GM19351 (cell line): ENCODE measurements around the gene OR8K5.
"Not testable (repeated sequence)": the region's sequence is repeated elsewhere in the genome, so short reads cannot be mapped to it uniquely, and the experiment has no call there.

Source experiments
- ATAC-seq: cut with Tn5 transposase; IDR thresholded peaks from one replicate; pipeline ENCODE4 v1.9.1; 2021; ENCODE audit warnings: mild to moderate bottlenecking, moderate library complexity; ENCODE audit not compliant: unreplicated experiment

Gene OR8K5, protein sequence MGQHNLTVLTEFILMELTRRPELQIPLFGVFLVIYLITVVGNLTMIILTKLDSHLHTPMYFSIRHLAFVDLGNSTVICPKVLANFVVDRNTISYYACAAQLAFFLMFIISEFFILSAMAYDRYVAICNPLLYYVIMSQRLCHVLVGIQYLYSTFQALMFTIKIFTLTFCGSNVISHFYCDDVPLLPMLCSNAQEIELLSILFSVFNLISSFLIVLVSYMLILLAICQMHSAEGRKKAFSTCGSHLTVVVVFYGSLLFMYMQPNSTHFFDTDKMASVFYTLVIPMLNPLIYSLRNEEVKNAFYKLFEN

DNA sequence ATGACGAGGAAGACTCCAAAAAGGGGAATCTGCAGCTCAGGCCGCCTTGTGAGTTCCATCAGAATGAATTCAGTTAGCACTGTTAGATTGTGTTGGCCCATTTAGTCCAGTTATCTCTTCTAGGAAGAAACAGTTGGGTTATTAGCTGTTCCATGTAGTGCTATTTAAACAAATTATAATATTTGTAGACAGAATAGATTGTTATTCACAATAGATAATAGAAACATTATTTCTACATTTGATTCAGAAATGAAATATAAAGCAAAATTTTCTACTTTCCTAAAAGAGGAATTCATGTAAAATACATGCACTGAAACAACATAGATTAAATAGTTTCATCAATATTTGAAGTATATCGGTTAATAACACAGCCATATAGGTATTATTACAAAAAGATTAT lies at the start of gene OR8K5:
Gene OR8K5 (minus strand): TSS at position 101 of the 400 bp plus-strand sequence. CDS start 0 bp downstream, at position 101.
- no peak for ATAC-seq

DNA sequence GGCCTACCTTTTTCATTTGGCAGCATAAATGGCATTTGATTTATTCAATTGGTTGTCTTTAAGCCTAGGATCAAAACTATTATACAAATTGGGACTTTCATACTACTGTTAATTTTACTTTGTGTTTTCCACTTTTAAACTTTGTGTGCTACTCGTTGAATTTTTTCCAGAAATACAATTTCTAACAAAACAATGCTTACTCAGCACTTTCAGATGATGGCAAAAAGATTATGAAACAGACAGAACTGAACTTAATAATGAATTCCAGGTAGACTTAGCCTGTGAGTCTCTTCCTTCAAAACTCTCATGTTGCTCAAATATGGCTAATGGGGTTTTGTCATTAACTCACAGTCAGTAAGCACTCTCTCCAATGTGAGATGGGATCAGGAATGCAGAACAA lies 47.7 kb upstream of the OR8K5 start:
- ATAC-seq, result no peak

DNA sequence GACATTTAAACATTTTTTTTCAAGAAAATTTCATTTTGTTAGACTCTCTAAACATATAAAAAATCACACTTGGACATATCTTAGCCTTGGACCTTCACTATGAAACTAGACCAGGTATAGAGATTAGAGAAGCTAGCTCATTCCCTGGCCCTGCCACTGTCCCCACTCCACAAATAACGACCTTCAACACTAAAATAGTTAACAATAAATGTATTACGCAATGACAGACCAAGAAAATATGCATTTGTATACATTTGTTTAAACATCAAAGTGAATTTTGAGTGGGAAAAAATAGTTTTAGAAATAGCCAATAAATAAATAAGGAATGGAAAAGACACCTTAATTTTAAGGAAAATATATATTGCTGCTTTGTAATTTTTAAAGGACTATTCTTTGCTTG lies 37.2 kb upstream of the OR8K5 start:
- no peak for ATAC-seq

DNA sequence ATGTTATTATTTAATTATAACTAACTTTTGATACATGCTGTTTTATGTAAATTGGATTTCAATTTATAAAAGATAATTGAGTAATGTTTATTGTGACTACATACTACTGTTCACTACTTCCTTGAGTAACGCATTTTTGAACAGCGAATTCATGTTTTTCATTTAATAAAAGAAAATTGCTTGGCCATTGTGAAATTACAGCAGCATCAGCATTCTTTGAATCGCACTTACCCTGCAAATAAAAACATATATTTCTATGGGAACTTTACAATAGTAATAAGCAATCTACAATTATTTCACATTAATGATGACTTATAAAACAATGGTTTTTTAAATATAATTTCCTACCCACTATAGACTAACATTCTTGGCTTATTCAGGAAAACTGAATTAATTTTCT lies 36.6 kb upstream of the OR8K5 start:
- no peak for ATAC-seq

DNA sequence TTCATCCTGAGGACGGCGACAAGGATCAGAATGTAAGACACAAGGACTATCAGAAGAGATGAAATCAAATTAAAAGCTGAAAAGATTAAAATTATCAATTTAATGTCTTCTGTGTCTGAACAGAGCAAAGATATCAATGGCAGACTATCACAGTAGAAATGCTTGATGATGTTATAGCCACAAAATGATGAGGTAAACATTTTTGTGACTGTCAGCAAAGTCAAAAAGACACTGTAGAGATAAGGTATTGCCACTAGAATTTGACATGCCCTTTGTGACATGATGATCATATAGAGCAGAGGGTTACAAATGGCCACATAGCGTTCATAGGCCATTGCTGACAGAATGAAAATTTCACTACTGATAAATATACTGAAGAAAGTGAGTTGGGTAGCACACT lies 28.5 kb upstream of the OR8K5 start:
- no peak for ATAC-seq

DNA sequence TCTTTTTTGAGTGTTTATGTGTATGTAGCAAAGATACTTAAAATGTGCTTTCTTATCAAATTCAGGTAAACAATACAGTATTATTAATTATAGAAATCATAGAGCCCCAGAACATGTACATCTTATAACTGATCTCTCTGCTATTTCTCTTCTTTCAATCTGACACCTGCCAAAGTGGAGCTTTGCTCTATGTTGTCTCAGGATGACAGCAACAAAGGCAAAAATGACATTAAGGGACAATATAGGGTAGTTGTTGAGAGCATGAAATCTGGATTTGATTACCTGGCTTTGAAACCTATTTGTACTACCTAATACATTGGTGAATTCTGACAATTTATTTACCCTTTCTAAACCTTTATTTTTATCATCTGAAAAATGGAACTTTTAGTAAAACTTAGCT lies 23.3 kb upstream of the OR8K5 start:
- no peak for ATAC-seq

DNA sequence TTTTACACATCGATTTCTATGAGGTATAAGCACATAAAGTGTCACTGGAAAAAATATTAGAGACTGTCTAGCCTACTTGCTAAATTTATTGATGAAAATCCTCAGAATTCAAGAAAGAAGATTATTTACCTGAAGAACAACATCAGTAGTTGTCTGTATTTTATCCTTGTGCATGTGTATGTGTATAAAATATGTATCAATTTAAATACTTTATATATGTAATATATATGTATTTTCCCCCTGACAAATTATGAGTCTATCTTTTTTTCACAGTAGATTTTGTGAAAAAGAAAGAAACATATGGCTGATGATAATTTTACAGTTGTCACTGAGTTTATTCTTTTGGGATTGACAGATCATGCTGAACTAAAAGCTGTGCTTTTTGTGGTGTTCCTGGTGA lies 16.2 kb upstream of the OR8K5 start, which contains the start of gene OR5J2:
Gene OR5J2 (plus strand): TSS at position 301 of the 400 bp plus-strand sequence. CDS start 0 bp downstream, at position 301.
- ATAC-seq, result no peak

DNA sequence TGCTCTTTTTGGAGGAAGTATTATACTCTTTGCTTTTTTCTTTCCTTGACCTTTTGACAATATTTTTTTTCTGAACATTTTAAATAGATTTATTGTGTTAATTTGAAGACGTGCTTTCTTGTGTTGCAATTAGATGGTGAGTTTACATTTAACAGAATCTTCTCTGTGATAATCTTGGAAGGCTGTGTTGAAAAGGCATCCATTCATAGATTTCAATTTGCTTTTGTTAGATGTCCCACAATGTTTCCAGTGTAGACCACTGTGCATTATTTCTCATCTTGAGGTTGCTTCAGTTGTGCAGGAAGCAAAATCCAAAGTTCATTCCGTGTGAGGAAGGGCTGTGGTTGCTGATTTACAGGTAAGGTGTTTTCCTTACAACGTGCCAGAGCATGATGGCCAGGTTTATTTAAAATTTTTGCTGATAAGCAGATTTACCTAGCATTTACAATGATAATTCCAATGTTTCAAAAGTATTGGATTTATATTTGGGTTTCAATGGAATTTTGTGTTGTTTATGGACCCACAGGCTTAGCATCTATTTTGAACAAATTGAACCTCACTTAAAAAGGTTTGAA lies 12.2 kb upstream of the OR8K5 start:
- no peak for ATAC-seq

DNA sequence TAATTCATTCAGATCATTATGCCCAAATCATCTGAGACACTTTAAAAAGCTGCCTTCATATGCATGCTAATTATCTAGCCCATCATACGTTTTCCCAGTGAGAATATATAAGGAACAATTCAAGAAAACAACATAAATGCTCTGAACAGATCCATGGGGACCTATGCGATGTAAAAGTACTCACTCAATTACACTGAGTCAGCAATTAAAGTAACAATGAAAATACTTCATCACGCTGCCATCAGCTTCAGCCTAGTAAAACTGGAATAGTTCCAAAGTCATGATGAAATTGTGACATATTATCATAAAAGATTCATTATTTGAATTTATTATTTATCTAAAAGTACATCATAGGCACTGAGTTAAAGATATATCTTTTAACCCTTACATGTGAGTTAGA lies 3.7 kb upstream of the OR8K5 start:
- ATAC-seq, result no peak

DNA sequence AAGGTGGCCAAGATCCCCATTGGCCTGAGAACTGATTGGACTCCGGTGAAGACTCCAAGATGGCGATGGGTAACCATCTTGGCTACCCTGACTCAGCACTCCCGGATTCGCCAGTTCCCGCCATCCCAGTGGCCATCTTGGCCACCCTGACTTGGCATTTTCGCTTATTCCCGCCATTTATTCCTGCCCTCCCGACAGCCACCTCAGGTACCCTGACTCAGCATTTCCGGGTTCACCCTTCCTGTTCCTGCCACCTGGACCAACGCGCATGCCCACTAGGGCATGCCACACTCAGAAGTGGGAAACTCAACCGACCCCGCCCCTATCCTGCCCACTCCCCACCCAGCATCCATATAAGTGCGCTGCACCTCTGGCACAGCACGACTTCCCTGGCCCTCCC lies 7.8 kb downstream of the OR8K5 start:
- ATAC-seq, result no peak

DNA sequence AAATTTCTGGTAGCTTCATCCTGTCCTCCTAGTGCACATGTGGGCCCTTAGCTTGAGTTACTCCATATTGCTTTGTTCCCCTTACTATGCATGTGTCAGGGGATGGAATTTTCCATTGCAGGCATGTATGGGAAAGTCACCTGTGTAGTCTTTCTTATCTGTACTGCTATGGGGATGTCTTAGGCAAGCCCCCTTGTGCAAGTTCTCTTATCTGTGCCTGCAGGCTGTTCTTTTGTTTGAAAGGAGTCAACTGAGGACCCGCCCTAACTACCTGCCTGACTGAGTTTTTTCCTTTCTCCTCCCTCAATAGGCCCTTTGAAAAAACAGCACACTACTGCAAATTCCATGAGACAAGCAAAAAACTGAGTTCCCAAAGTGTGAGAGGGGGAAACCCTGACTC lies 8.7 kb downstream of the OR8K5 start:
- ATAC-seq, result no peak

DNA sequence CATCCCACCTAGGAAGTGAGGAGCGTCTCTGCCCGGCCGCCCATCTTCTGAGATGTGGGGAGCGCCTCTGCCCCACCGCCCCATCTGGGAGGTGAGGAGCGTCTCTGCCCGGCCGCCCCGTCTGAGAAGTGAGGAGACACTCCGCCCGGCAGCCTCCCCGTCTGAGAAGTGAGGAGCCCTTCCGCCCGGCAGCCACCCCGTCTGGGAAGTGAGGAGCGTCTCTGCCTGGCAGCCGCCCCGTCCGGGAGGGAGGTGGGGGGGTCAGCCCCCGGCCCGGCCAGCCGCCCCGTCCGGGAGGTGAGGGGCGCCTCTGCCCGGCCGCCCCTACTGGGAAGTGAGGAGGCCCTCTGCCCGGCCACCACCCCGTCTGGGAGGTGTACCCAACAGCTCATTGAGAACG lies 16.4 kb downstream of the OR8K5 start:
- ATAC-seq, result not testable (repeated sequence)

DNA sequence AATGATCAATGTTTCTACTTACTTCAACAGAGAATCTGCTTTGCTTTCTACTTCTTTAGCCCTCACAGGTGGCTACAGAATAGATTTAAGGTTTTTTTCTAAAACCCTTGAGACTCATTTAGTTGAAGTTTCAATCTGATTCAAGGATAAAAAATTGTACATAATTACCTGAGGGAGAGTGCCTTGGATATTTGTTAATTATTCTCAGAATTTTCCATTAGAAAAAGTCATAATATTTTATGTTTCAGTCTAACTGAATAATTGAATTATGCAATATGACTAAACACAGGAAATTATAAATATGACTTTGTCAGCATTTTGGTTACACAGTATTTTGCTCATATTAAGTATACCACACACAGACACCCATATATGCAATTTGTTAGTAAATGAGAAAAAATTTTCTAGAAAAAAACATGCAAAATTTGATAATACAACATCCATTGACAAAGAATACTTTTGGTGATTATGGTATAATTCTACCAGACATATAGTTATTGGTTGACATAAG lies 19.9 kb downstream of the OR8K5 start, which contains the start of gene OR8J3:
Gene OR8J3 (minus strand): TSS at position 51 of the 511 bp plus-strand sequence. CDS start 2,483 bp downstream, outside the sequence.
- no peak for ATAC-seq

DNA sequence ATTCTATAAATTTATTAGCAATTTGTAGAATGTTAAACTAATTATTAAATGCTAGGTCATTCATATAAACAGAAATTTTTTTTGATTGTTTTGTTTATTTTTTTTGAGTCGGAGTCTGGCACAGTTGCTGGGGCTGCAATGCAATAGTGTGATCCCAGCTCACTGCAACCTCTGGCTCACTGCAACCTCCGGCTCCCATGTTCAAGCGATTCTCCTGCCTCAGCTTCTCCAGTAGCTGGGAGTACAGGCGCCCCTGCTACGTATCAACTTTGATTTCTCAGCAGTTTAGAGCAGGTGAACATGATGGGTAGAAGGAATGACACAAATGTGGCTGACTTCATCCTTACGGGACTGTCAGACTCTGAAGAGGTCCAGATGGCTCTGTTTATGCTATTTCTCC lies 38.0 kb downstream of the OR8K5 start, which contains the start of gene OR8H3:
Gene OR8H3 (plus strand): TSS at position 301 of the 400 bp plus-strand sequence. CDS start 0 bp downstream, at position 301.
- ATAC-seq, result no peak
